KMS-11 (cell line): ENCODE measurements around the gene MEGF8.

Source experiments
- H2AFZ ChIP-seq: fragments of 200-600 bp; sonication (generic); 2 replicates; pipeline ENCODE4 v1.6.1; 2016; ENCODE audit warnings: antibody characterized with exemption, mixed run types, low read depth
- H3K27ac ChIP-seq: fragments of 200-600 bp; sonication (generic); 2 replicates; pipeline ENCODE4 v1.6.1; 2016; ENCODE audit warnings: mild to moderate bottlenecking, mixed run types
- H3K27me3 ChIP-seq: fragments of 200-600 bp; sonication (generic); 2 replicates; pipeline ENCODE4 v1.6.1; 2017; ENCODE audit warnings: mild to moderate bottlenecking, low read depth, mixed run types, moderate library complexity; ENCODE audit not compliant: insufficient read depth
- H3K36me3 ChIP-seq: fragments of 200-600 bp; sonication (generic); 2 replicates; pipeline ENCODE4 v1.6.1; 2017; ENCODE audit warnings: mild to moderate bottlenecking, mixed run types; ENCODE audit not compliant: insufficient read depth
- H3K4me1 ChIP-seq: fragments of 200-600 bp; sonication (generic); 2 replicates; pipeline ENCODE4 v1.6.1; 2016; ENCODE audit warnings: mild to moderate bottlenecking, low read depth, mixed run types; ENCODE audit not compliant: poor library complexity, severe bottlenecking
- H3K4me2 ChIP-seq: fragments of 200-600 bp; sonication (generic); 2 replicates; pipeline ENCODE4 v1.7.0; 2016; ENCODE audit warnings: mild to moderate bottlenecking, mixed run types
- H3K4me3 ChIP-seq: fragments of 200-600 bp; sonication (generic); IDR thresholded peaks from 2 replicates; pipeline ENCODE4 v1.6.1; 2017; ENCODE audit warnings: low read depth, low read length, mixed read lengths; ENCODE audit not compliant: insufficient read depth
- H3K79me2 ChIP-seq: fragments of 200-600 bp; sonication (generic); 2 replicates; pipeline ENCODE4 v1.6.1; 2016; ENCODE audit warnings: low read depth, mixed run types; ENCODE audit not compliant: insufficient read depth
- H3K9ac ChIP-seq: fragments of 200-600 bp; sonication (generic); 2 replicates; pipeline ENCODE4 v1.6.1; 2016; ENCODE audit warnings: mild to moderate bottlenecking, mixed run types
- H4K20me1 ChIP-seq: fragments of 200-600 bp; sonication (generic); 2 replicates; pipeline ENCODE4 v1.6.1; 2016; ENCODE audit warnings: mild to moderate bottlenecking, mixed run types; ENCODE audit not compliant: insufficient read depth
- CTCF ChIP-seq: fragments of 200-600 bp; sonication (generic); conservative IDR thresholded peaks from 2 replicates; pipeline ENCODE4 v1.6.1; 2017; ENCODE audit warnings: low read depth, mild to moderate bottlenecking, antibody characterized with exemption, low read length, moderate library complexity, mixed read lengths

The MEGF8 gene

GRCh38 chr19:42386974-42387707, 61.7 kb downstream of the MEGF8 start:
- Histone ChIP-seq H3K4me3 (no peak overlapping the region), H4K20me1 (no peaks in the 10 kb centered on the region), H3K4me2 (peak overlapping the region; percentile 86), H3K27me3 (peaks cover 49% of the 10 kb centered on the region), H3K79me2 (no peaks in the 10 kb centered on the region), H3K9ac (0 out of 2 replicates have a peak overlapping the region, but pooled peaks have one; percentile 7), H3K27ac (no peak overlapping the region), H2AFZ (peak overlapping the region; percentile 99), H3K36me3 (no peaks in the 10 kb centered on the region), H3K4me1 (peaks cover 5% of the 10 kb centered on the region)
- peak; percentile 76 for TF ChIP-seq CTCF

GRCh38 chr19:42388851-42389489, 63.5 kb downstream of the MEGF8 start:
- Histone ChIP-seq H3K4me1 (peaks cover 5% of the 10 kb centered on the region), H3K4me3 (no peak overlapping the region), H3K79me2 (no peaks in the 10 kb centered on the region), H3K9ac (no peak overlapping the region), H2AFZ (no peak overlapping the region), H3K4me2 (no peak overlapping the region), H3K27ac (no peak overlapping the region), H4K20me1 (no peaks in the 10 kb centered on the region), H3K36me3 (no peaks in the 10 kb centered on the region), H3K27me3 (peaks cover 45% of the 10 kb centered on the region)
- TF ChIP-seq CTCF = no peak

- H4K20me1 ChIP-seq = no peaks in the 10 kb centered on the region
Observed at GRCh38 chr19:42389899-42390298, 64.5 kb downstream of the MEGF8 start, which contains the start of gene CNFN. TSS of gene CNFN (minus strand) at chr19:42390297. CDS start at chr19:42389037, 1,260 bp downstream.

GRCh38 chr19:42392165-42392564, 66.7 kb downstream of the MEGF8 start:
- no peak overlapping the region for H3K4me2 ChIP-seq
- H3K27ac ChIP-seq = no peak overlapping the region
- H3K27me3 ChIP-seq = peaks cover 35% of the 10 kb centered on the region
- no peaks in the 10 kb centered on the region for H3K36me3 ChIP-seq
- no peak for TF ChIP-seq CTCF
- H3K9ac ChIP-seq = no peak overlapping the region
- no peak overlapping the region for H2AFZ ChIP-seq
- H3K4me1 ChIP-seq = peaks cover 5% of the 10 kb centered on the region
- H3K79me2 ChIP-seq = no peaks in the 10 kb centered on the region
- H3K4me3 ChIP-seq = no peak overlapping the region
- no peaks in the 10 kb centered on the region for H4K20me1 ChIP-seq

More at GRCh38 chr19:42389899-42390298, 64.5 kb downstream of the MEGF8 start, which contains the start of gene CNFN:
- TF ChIP-seq CTCF = no peak
- no peak within 1 kb of the TSS for H2AFZ ChIP-seq
- H3K36me3 ChIP-seq = no peaks in the 10 kb centered on the region
- H3K27ac ChIP-seq = no peak within 1 kb of the TSS
- H3K4me2 ChIP-seq = no peak within 1 kb of the TSS
- H3K9ac ChIP-seq = no peak within 1 kb of the TSS
- H3K79me2 ChIP-seq = no peaks in the 10 kb centered on the region
- peaks cover 5% of the 10 kb centered on the region for H3K4me1 ChIP-seq
- no peak within 1 kb of the TSS for H3K4me3 ChIP-seq
- H3K27me3 ChIP-seq = peaks cover 42% of the 10 kb centered on the region
